Measurements from ENCODE around the gene CD79B.
A peak's percentile ranks its signal among the peaks of the same experiment; 100 is the strongest.
"Not testable (repeated sequence)": the region's sequence is repeated elsewhere in the genome, so short reads cannot be mapped to it uniquely, and the experiment has no call there.

The CD79B gene

GRCh38 chr17:63930951-63931575 lies 1.1 kb downstream of the CD79B start:
- DNase-seq, result peak; percentile 60 to 75

- no peak for DNase-seq
Observed at GRCh38 chr17:63929860-63930766, 2.0 kb downstream of the CD79B start.

- DNase-seq, result no peak
Observed at GRCh38 chr17:63928966-63929695, 3.0 kb downstream of the CD79B start.

GRCh38 chr17:63928172-63928666 lies 3.9 kb downstream of the CD79B start:
- DNase-seq, result no peak

GRCh38 chr17:63927464-63928171 lies 4.5 kb downstream of the CD79B start:
- no peak for DNase-seq

DNA sequence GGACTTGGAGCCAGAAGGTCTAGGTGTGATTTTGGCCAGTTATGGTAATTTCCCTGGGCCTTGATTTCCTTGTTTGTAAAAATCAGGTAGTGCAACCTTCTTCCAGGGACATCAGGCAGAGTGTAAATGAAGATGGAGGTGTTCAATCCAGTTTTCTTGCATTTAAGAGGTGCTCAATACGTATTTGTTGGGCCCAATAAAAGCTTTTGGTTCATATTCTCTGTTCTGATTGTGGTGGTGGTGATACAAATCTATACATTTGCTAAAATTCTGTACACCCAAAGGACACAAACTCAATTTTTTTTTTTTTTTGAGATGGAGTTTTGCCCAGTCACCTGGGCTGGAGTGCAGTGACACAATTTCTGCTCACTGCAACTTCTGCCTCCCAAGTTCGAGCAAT lies 6.0 kb downstream of the CD79B start:
- no peak for DNase-seq

DNA sequence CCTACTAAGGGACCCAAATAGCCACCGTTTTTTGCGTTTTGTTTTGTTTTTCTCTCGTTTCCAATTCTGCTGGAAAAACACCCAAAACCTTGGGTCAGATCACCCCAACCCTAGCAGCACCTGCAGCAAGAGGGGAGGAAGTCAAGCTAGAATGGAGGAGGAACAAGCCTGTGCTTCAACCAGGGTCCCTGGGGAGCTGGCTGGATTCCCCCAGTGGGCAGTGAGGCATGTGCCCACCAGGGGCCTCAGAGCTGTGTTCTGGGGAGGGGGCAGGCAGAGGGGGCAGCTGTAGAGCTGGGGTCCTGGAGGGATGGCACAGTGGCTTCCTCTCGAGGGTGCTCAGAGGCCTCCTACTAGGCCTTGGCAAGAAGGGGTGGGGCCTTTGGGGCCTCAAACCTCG lies 6.5 kb downstream of the CD79B start:
- DNase-seq, result no peak

- DNase-seq, result not testable (repeated sequence)
Observed at GRCh38 chr17:63922402-63922801, 9.7 kb downstream of the CD79B start.

GRCh38 chr17:63920779-63921178 lies 11.4 kb downstream of the CD79B start:
- DNase-seq, result not testable (repeated sequence)

- not testable (repeated sequence) for DNase-seq
Observed at GRCh38 chr17:63920050-63920449, 12.1 kb downstream of the CD79B start.

- peak; percentile 71 to 79 for DNase-seq
Observed at GRCh38 chr17:63919311-63919723, 12.8 kb downstream of the CD79B start.

DNA sequence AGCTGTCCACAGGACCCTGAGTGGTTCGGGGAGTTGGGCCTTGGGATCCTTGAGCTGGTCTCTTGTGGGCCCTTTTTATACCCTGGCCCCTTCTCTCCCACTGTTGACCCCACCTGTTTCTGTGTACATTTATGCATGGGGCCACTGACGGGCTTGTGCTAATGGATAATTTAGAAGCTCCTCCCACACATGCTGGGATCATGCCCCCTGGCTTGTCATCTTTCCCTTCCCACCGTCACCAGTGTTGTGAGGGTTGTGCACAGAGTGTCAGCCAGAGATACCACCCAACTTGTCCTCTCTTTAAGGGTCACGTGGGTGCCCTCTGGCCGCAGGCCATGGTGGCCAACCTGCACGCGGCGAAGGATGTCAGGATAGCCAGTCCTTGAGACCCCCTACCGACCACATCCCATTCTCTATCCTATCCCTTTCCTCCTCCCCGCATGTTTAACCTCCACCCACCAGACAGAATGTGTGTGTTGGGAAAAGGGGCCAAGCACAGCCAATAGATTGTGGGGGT lies 13.3 kb downstream of the CD79B start, which contains the start of gene GH1:
Gene GH1 (minus strand): TSS at position 51 of the 517 bp plus-strand sequence. CDS start 63 bp downstream, outside the sequence.
- not testable (repeated sequence) for DNase-seq

DNA sequence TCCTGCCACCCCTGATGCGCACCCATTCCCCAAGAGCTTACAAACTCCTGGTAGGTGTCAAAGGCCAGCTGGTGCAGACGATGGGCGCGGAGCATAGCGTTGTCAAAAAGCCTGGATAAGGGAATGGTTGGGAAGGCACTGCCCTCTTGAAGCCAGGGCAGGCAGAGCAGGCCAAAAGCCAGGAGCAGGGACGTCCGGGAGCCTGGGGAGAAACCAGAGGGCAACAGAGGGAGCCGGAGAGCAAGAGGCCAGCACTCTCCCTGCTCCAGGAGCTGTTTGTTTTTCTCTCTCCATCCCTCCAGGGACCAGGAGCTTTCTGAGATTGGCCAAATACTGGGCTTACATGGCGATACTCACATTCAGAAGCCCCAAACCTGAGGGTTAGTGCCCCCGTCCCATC lies 13.8 kb downstream of the CD79B start:
- DNase-seq, result no peak

GRCh38 chr17:63917646-63918045 lies 14.5 kb downstream of the CD79B start:
- DNase-seq, result no peak

GRCh38 chr17:63917206-63917605 lies 14.9 kb downstream of the CD79B start:
- not testable (repeated sequence) for DNase-seq

GRCh38 chr17:63916566-63917185 lies 15.5 kb downstream of the CD79B start:
- DNase-seq, result no peak

DNA sequence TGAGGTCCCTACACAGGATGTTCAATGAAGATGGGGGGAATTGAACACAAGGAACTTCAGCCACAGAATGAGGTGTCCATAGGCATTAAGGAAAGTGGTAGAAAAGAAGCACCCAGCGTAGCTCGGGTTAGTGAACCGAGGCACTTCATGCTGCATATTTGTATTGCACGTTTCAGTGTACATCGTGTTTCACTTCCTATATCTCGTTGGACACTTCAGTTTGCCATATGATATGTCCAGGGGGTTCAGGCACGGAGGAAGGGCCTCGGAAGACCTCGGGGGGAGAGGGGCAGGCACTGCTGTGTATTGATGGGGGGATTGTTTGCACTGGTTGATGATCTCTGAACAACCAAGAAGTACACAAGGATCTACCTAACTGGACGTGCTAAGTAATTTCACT lies 16.4 kb downstream of the CD79B start:
- not testable (repeated sequence) for DNase-seq

DNA sequence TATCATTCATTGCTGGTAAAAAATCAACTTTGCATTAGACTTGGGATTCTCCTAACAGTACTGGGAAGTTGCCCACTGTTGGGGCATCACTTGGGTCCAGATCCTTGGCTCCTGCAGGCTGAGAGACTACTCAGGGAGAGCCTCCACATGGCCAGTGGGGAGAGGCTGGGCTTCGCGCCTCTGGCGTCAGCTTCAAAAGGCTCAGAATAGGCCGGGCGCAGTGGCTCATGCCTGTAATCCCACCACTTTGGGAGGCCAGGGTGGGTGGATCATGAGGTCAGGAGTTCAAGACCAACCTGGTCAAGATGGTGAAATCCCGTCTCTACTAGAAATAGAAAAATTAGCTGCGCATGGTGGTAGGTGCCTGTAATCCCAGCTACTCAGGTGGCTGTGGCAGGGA lies 17.7 kb downstream of the CD79B start:
- no peak for DNase-seq

GRCh38 chr17:63911657-63912100 lies 20.5 kb downstream of the CD79B start:
- peak; percentile 73 to 77 for DNase-seq

- DNase-seq, result no peak
Observed at GRCh38 chr17:63911041-63911635, 21.0 kb downstream of the CD79B start, which contains the start of gene CSHL1. Gene CSHL1, minus strand, starts transcription at chr17:63911258. Its CDS starts 62 bp downstream, at chr17:63911196.

DNA sequence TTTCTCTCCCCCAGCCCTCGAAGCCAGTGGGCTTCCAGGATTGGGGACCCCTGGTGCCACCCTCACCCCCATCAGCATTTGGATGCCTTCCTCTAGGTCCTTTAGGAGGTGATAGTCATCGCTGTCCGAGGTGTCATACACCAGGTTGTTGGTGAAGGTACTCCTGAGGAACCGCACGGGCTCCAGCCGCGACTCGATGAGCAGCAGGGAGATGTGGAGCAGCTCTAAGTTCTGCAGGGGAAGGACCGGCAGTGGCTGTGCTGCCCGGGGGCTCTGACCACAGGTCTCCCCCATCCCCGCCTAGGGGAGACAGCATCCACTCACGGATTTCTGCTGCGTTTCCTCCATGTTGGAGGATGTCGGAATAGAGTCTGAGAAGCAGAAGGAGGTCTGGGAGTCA lies 22.0 kb downstream of the CD79B start:
- DNase-seq, result no peak
